DMS153 (cell line): ENCODE measurements around the gene LILRB3.
"Not testable (repeated sequence)": the region's sequence is repeated elsewhere in the genome, so short reads cannot be mapped to it uniquely, and the experiment has no call there.

Experiments
- DNase-seq: peaks from one replicate; lab custom pipeline; 2025; lab: John Stamatoyannopoulos, UW

Gene LILRB3

GRCh38 chr19:54242234-54242633, 19.4 kb upstream of the LILRB3 start:
- not testable (repeated sequence) for DNase-seq

DNA sequence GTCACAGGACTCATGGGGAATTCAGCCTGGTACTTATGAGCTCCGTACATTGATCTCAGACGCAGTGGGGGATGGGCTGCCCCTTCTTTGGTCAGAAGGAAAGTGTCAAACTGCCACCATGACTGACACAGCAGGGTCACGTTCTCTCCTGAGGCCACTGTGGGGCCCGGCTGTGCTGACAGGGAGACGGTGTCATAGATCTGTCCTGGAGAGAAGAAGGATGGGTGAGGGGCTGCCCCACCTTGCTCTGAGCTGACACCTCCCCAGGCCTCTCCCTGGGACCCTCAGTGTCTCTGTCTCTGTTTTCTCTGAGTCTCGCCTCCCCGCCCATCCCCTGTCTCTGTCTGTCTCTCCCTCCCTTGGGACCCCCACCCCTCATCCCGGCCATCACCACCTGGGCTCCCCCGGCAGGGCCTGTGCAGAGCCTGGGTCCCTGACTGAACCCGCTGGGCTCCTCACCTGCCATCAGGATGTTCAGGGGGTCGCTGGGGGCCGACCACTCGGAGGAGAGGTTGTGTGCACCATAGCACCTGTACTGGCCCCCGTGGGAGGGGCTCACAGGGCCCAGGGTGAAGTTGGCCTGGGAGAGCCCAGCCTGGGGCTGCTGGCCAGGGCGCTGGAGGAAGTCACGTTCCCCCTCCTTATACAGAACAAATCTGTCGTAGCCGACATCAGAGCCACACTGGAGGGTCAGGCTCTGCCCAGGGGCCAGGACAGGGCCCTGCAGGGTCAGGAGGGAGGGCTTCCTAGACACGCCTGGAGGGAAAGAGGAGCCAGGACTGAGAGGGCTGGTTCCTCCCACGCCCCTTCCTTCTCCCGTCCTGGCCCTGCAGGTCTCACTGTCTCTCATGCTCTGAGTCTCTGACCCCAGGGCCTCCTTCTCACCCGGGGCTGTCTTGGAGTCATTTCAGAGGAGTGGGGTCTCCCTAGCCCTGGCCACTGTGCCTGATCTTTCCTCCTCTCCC, 17.8 kb upstream of the LILRB3 start:
- not testable (repeated sequence) for DNase-seq

GRCh38 chr19:54239491-54240371, 16.9 kb upstream of the LILRB3 start:
- not testable (repeated sequence) for DNase-seq

- DNase-seq = no peak
Measured at GRCh38 chr19:54233941-54234340, 11.1 kb upstream of the LILRB3 start.

DNA sequence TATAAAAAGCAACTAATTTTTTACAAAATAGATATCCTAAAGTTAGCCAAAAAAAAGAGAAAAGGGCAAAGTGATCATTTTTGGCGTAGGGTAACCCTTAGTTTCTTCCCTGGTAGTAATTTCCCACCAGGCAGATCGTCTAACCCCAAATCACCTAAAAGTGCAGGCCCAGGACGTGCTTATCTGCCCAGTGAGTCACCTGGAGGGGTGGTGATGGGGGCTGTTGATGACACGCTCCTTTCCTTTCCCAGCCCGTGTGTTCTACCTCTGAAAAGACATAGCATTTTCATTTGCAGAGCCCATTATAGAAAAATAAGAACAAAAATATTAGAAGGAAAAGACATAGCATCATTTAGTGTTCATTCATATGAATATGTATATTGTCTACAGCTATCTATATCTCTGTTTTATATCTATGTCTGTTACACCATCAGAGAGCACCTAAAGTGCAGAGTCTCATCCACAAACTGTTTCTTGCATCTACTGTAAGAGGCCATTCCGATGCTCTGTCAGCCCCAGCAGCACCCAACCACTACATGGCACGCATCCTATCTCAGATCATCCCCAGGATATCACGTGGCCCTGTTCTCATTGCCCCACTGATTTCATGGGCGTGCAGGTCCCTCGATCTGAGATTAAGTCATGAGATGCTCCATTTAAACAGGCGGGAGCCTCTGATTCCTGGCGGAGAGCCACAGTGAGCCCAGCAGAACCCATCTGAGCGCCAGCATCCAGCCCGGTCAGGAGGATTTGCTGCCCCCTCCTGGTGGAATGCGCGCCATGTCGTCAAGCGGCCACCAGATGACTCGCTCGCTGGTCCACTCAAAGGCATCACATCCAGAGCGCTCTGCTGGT, 8.5 kb upstream of the LILRB3 start:
- peak; percentile 82 for DNase-seq

GRCh38 chr19:54230031-54230430, 7.2 kb upstream of the LILRB3 start:
- no peak for DNase-seq

GRCh38 chr19:54229146-54229545, 6.3 kb upstream of the LILRB3 start:
- no peak for DNase-seq

GRCh38 chr19:54224619-54225018, 1.8 kb upstream of the LILRB3 start:
- not testable (repeated sequence) for DNase-seq

- DNase-seq = not testable (repeated sequence)
Measured at GRCh38 chr19:54223937-54224281, 1.1 kb upstream of the LILRB3 start.

DNA sequence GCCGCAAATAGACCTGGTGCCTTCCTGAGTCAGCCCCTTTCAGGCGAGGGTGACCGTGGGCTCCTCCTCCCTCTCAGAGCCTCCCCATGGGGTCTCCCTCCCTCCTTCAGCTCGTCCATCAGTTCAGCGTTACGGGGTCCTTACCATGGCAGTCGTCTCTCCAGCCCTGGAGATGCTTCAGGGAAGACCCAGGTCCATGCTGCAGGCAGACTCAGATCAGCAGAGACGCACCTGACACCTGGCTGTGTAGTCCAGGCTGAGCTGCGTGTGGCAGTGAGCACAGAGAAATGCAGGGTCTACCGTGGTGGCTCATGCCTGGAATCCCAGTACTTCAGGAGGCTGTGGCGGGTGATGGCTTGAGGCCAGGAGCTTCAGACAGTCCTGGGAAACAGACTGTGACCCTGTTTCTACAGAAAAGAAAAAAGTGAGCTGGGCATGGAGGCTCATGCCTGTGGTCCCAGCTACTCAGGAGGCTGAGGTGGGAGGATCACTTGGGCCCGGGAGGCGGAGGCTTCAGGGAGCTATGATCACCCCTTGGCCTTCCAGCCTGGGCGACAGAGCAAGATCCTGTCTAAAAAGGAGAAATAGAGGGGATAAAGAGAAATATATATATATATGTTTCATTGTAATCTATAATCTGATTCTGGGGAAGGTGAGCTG, 600 bp upstream of the LILRB3 start:
- DNase-seq = not testable (repeated sequence)

GRCh38 chr19:54221947-54222346, 860 bp downstream of the LILRB3 start:
- not testable (repeated sequence) for DNase-seq

DNA sequence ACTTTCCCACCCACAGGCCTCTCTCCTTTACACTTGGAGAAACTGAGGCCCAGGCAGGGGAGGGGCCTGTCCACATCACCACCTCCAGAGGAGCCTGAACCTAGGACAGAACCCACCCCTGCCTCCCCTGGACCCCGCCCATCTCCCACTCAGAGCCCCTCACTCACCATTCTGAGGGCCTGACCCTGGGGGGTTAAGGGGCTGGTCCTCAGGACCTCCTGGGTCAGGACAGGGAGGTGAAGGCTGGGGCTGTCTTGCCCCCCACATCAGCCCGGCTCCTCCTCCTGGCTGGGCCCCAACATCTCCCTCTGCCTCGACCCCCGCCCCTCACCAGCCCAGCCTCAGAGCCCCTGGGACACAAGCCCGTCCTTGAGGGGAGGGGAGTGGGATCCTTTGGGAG, 3.1 kb downstream of the LILRB3 start:
- DNase-seq = not testable (repeated sequence)

DNA sequence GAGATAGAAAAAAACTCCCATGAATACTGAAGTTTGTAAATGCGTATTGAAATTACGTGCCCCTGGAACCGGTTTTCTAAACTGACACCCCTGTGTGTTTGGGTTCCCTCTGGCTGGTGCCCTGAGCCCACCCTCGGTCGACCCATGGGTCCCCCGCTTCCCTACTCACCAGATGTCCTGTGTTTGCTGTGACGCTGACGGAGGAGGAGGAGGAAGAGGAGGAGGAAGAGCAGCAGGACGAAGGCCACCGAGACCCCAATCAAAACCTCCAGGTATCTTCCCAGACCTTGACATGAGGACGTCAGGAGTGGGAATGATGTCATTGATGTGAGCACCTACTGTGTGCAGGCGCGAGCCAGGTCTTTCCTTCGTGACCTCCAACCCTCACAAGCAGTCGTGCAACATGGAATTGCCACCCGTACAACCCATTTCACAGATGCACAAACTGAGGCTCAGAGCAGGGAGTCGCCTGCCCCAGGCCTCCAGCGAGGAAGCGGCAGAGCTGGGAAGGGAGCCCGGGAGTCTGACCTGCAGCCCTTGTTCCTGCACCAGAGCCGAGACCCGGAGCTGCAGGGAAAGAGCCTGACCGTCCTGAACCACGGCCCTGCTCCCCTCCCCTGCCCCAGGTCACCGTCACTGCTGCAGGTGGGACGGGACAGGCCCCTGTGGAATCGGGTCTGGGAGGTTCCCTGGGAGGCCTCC, 3.7 kb downstream of the LILRB3 start:
- DNase-seq = no peak

- DNase-seq = no peak
Measured at GRCh38 chr19:54218259-54218658, 4.5 kb downstream of the LILRB3 start.

DNA sequence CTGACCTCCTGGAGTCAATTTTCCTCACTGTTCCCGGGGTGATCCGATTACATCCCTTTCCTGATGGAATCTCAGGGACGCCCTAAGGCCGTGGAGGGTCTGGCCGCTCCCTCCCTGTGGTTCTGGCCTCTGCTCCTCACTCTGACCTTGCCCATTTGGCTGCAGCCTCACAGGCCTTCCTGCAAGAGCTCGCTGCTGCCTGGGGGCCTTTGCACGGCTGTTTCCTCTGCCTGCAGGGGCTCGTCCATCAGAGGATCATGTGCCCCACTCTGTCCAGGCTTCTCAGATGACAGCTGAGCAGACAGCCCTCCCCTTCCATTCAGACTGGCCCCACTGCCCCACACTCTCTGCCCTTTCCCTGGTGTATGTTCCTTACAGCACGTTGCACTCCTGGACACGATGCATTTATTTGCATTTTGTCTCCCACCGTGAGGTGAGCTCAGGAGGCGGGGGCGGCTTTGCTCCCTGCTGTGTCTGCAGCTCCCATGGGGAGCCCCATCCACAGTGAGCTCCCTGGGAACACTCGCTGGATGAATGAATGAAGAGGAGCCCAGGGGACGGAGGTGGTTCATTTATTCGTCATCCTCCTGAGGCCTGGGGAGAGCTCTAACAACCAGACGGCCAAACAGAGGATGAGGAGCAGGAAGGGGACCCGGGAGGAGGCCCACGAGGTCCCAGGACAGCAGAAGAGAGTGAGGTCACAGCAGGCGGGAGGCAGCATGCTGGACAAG, 5.1 kb downstream of the LILRB3 start:
- not testable (repeated sequence) for DNase-seq

DNA sequence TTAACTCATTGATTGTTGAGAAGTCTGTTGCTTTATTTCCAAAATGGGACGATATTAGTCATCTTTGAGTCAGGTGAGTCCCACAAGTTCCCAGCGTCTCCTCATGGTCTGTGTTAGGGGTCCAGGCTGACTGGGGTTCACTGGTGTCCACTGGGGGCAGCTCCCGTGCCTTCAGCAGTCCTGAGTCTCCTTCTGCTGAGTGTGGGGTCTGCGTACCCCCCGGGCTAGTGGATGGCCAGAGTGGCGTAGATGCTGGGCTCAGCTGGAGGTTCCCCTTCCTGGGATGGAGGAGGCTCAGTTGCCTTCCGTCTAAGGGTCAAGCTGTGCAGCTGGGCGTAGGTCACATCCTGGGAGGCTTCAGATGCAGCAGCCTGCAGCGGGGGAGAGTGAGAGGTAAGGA, 5.9 kb downstream of the LILRB3 start:
- DNase-seq = no peak

DNA sequence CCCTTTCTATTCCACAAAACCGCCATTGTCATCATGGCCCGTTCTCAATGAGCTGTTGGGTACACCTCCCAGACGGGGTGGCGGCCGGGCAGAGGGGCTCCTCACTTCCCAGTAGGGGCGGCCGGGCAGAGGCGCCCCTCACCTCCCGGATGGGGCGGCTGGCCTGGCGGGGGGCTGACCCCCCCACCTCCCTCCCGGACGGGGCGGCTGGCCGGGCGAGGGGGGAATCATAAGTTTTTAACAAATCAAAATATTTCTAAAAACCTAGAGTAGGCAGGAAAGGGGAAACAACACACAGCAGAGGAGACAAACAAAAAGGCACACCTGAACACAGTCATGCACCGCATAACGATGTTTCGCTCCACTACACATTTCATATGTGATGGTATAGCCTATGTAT, 8.1 kb downstream of the LILRB3 start:
- DNase-seq = not testable (repeated sequence)

- not testable (repeated sequence) for DNase-seq
Measured at GRCh38 chr19:54214217-54214616, 8.6 kb downstream of the LILRB3 start.

DNA sequence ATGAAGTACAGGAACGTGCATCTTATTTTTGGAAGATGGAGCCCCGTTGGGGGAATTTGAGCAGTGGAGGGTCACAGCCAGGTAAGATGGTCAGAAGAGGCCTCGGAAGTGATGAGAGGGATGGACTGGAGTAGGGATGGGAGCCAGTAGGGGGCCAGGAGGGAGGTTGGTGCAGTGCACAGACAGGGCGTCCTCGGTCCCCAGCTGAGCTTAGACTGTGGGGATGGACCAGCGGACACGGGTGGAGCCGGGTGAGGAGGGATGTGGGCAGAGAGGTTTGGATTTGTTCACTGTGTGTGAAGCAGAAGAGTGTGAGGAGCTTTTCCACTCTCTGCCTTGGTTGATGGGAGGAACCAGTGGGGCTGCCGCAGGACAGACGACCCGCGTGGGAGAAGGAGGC, 11.6 kb downstream of the LILRB3 start:
- no peak for DNase-seq
